ENCODE measurements around the gene CLRN3.

GRCh38 chr10:127845756-127846155 is 47.0 kb downstream of the CLRN3 start:
- TF ChIP-seq, protein P1, sequence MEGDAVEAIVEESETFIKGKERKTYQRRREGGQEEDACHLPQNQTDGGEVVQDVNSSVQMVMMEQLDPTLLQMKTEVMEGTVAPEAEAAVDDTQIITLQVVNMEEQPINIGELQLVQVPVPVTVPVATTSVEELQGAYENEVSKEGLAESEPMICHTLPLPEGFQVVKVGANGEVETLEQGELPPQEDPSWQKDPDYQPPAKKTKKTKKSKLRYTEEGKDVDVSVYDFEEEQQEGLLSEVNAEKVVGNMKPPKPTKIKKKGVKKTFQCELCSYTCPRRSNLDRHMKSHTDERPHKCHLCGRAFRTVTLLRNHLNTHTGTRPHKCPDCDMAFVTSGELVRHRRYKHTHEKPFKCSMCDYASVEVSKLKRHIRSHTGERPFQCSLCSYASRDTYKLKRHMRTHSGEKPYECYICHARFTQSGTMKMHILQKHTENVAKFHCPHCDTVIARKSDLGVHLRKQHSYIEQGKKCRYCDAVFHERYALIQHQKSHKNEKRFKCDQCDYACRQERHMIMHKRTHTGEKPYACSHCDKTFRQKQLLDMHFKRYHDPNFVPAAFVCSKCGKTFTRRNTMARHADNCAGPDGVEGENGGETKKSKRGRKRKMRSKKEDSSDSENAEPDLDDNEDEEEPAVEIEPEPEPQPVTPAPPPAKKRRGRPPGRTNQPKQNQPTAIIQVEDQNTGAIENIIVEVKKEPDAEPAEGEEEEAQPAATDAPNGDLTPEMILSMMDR (IDR thresholded peaks at IDR 0.05; ENCODE audit: insufficient read depth, low read length, poor library complexity, severe bottlenecking), result no peak
- no peak for TF ChIP-seq EZH2phosphoT487 (conservative IDR thresholded peaks at IDR 0.05; ENCODE audit: low read length)

All from SU-DHL-6 (cell line).